OCI-LY1 (cell line): Measurements from ENCODE around the gene PTPRO.

ENCODE experiments used
- H2AFZ ChIP-seq: fragments of 200-600 bp; sonication (generic), shearing (Covaris generic); 2 replicates; pipeline ENCODE4 v1.6.0; 2014; ENCODE audit warnings: antibody characterized with exemption, mild to moderate bottlenecking, low read length
- H3F3A ChIP-seq: fragments of 200-600 bp; sonication (generic), shearing (Covaris generic); 2 replicates; pipeline ENCODE4 v1.6.0; 2014; ENCODE audit warnings: mild to moderate bottlenecking, antibody characterized with exemption, low read length, moderate library complexity; ENCODE audit not compliant: insufficient read depth
- H3K27ac ChIP-seq: fragments of 200-600 bp; sonication (generic); 2 replicates; pipeline ENCODE4 v1.5.1; 2014; ENCODE audit warnings: low read length, mixed run types, mild to moderate bottlenecking, low read depth; ENCODE audit not compliant: poor library complexity, severe bottlenecking
- H3K27me3 ChIP-seq: fragments of 200-600 bp; sonication (generic); 2 replicates; pipeline ENCODE4 v1.6.0; 2014; ENCODE audit warnings: antibody characterized with exemption, mild to moderate bottlenecking, low read length, moderate library complexity; ENCODE audit not compliant: insufficient read depth
- H3K36me3 ChIP-seq: fragments of 200-600 bp; sonication (generic); 2 replicates; pipeline ENCODE4 v1.6.1; 2014; ENCODE audit warnings: mild to moderate bottlenecking, antibody characterized with exemption, low read length, moderate library complexity, mixed read lengths; ENCODE audit not compliant: insufficient read depth
- H3K4me1 ChIP-seq: fragments of 200-600 bp; sonication (generic); 2 replicates; pipeline ENCODE4 v1.5.1; 2014; ENCODE audit warnings: mild to moderate bottlenecking, low read length, moderate library complexity; ENCODE audit not compliant: insufficient read depth, severe bottlenecking
- H3K4me2 ChIP-seq: fragments of 200-600 bp; sonication (generic), shearing (Covaris generic); 2 replicates; pipeline ENCODE4 v1.6.1; 2014; ENCODE audit warnings: low read length
- H3K4me3 ChIP-seq: fragments of 200-600 bp; sonication (generic); 2 replicates; pipeline ENCODE4 v1.5.1; 2014; ENCODE audit warnings: low read length, low read depth, mild to moderate bottlenecking, mixed read lengths; ENCODE audit not compliant: poor library complexity, severe bottlenecking
- H3K79me2 ChIP-seq: fragments of 200-600 bp; shearing (Covaris generic); 2 replicates; pipeline ENCODE4 v1.6.1; 2016; ENCODE audit warnings: mixed run types, low read length, mixed read lengths; ENCODE audit not compliant: insufficient read depth
- H3K9ac ChIP-seq: fragments of 200-600 bp; sonication (generic), shearing (Covaris generic); 2 replicates; pipeline ENCODE4 v1.6.1; 2014; ENCODE audit warnings: mild to moderate bottlenecking, low read length, mixed read lengths
- H3K9me2 ChIP-seq: fragments of 200-600 bp; sonication (generic), shearing (Covaris generic); 2 replicates; pipeline ENCODE4 v1.6.1; 2014; ENCODE audit warnings: low read depth, mild to moderate bottlenecking, low read length, mixed read lengths
- H3K9me3 ChIP-seq: fragments of 200-600 bp; shearing (Covaris generic); 2 replicates; pipeline ENCODE4 v1.6.1; 2014; ENCODE audit warnings: low read length, mixed read lengths
- H4K20me1 ChIP-seq: fragments of 200-600 bp; sonication (generic), shearing (Covaris generic); 2 replicates; pipeline ENCODE4 v1.6.0; 2016; ENCODE audit warnings: mild to moderate bottlenecking, low read length; ENCODE audit not compliant: insufficient read depth
- EZH2 ChIP-seq: fragments of 200-600 bp; sonication (generic), shearing (Covaris generic); IDR thresholded peaks from 2 replicates; pipeline ENCODE4 v1.8.0; 2017; ENCODE audit warnings: borderline replicate concordance, mixed run types, mild to moderate bottlenecking, antibody characterized with exemption, low read length, moderate library complexity, mixed read lengths
- TF ChIP-seq, protein P1 (sequence below): fragments of 200-600 bp; sonication (generic), shearing (Covaris generic); IDR thresholded peaks from 2 replicates; pipeline ENCODE4 v1.5.1; 2017; ENCODE audit warnings: mild to moderate bottlenecking, antibody characterized with exemption, low read length, moderate library complexity, mixed read lengths

The PTPRO gene

DNA sequence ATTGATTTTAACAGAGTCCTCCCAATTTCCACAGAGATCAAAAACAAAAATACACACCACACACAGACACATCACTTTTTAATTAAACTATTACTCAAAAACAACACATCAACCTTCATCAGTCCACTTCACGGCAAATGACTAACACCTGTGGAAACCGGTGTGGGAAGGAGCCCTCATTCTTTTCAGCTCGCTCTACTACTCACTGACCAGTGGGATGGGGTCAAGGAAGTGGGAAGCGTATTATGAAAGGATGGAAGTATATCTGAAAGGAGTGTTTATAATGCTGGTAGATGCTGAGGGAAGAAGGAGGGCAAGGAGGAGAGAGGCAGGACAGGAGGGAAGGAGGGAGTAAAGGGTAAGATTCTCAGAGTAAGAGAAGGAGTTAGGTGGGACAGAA, 310.4 kb downstream of the PTPRO start:
- Histone ChIP-seq H3K27me3 (no peaks in the 10 kb centered on the region), H3K9me3 (no peaks in the 10 kb centered on the region), H3K4me1 (peaks cover 6% of the 10 kb centered on the region), H3K4me2 (no peak overlapping the region), H3K4me3 (no peak overlapping the region), H3K79me2 (no peaks in the 10 kb centered on the region), H3K27ac (no peak overlapping the region), H3K9ac (no peak overlapping the region), H4K20me1 (no peaks in the 10 kb centered on the region), H3K36me3 (no peaks in the 10 kb centered on the region), H3K9me2 (no peaks in the 10 kb centered on the region), H2AFZ (no peak overlapping the region), H3F3A (no peaks in the 10 kb centered on the region)
- TF ChIP-seq, protein P1, sequence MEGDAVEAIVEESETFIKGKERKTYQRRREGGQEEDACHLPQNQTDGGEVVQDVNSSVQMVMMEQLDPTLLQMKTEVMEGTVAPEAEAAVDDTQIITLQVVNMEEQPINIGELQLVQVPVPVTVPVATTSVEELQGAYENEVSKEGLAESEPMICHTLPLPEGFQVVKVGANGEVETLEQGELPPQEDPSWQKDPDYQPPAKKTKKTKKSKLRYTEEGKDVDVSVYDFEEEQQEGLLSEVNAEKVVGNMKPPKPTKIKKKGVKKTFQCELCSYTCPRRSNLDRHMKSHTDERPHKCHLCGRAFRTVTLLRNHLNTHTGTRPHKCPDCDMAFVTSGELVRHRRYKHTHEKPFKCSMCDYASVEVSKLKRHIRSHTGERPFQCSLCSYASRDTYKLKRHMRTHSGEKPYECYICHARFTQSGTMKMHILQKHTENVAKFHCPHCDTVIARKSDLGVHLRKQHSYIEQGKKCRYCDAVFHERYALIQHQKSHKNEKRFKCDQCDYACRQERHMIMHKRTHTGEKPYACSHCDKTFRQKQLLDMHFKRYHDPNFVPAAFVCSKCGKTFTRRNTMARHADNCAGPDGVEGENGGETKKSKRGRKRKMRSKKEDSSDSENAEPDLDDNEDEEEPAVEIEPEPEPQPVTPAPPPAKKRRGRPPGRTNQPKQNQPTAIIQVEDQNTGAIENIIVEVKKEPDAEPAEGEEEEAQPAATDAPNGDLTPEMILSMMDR, result no peak

DNA sequence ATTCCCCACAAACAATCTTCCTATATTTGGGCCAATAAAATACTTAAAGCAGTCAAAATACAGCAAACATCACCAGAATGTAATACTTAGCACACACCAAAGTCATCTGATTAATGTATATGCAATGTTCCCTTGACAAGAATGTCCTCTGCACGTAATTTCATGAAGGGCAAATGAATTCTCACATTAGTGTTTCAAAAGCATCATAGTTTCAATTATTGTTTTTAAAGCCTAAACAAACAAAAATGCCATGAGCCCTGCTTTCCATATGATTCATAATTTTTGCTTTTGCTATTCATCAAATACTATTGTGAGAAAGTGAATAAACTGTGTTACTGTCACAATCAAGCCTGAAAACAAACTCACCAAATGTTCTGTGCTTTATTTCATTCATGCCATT, 310.9 kb downstream of the PTPRO start:
- no peak overlapping the region for H2AFZ ChIP-seq
- peaks cover 6% of the 10 kb centered on the region for H3K4me1 ChIP-seq
- H3K79me2 ChIP-seq, result no peaks in the 10 kb centered on the region
- H4K20me1 ChIP-seq, result no peaks in the 10 kb centered on the region
- no peaks in the 10 kb centered on the region for H3K9me2 ChIP-seq
- H3K4me2 ChIP-seq, result no peak overlapping the region
- no peak overlapping the region for H3K27ac ChIP-seq
- H3K4me3 ChIP-seq, result no peak overlapping the region
- TF ChIP-seq, protein P1, result no peak
- no peak for TF ChIP-seq EZH2
- H3K9ac ChIP-seq, result no peak overlapping the region
- H3K36me3 ChIP-seq, result no peaks in the 10 kb centered on the region
- no peaks in the 10 kb centered on the region for H3K9me3 ChIP-seq
- no peaks in the 10 kb centered on the region for H3K27me3 ChIP-seq
- no peaks in the 10 kb centered on the region for H3F3A ChIP-seq

DNA sequence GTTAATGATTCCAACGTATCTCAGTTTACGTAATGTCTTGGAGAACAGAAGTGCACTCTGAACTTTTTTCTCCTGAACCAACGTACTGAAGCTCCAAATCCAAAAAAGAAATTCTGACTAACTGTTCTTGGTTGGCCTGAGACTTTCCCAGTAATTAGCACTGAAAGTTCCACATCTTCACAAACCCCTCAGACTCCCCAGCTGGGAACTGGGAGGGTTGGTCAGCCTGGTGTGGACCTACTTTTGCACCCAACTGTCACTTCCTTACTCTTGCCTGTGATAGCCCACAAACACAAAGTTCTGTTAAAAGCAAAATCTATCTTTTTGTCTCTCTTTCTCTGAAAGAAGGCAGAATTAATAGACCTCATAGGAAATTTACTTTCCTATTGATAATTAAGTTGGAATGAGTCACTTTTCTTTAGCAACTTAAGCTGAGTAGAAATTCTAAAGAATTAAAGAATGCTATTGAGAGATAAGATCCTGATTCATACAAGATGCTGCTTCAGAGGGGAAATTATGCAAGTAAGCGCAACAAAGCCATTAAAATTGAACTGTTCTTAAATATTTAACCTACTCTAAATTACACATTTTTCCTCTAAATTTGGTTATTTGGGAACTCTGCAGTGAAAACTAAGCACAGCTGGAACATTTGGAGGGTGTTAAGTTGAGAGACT, 311.8 kb downstream of the PTPRO start:
- Histone ChIP-seq H4K20me1 (no peaks in the 10 kb centered on the region), H3K4me2 (no peak overlapping the region), H3K9ac (no peak overlapping the region), H2AFZ (no peak overlapping the region), H3K36me3 (no peaks in the 10 kb centered on the region), H3K4me3 (no peak overlapping the region), H3K9me2 (no peaks in the 10 kb centered on the region), H3K27me3 (no peaks in the 10 kb centered on the region), H3K27ac (no peak overlapping the region), H3K79me2 (no peaks in the 10 kb centered on the region), H3F3A (no peaks in the 10 kb centered on the region), H3K9me3 (no peaks in the 10 kb centered on the region), H3K4me1 (peaks cover 6% of the 10 kb centered on the region)
- TF ChIP-seq, protein P1, result no peak
- TF ChIP-seq EZH2, result no peak
